Endothelial cell of umbilical vein (primary cell): Measurements from ENCODE around the gene LYZL4. TPM values are rescaled to one million over a fixed set of nuclear protein-coding genes. Genes with fewer than 3 reads are reported as not detected.

ENCODE experiments used
- BruUV-seq: library from RNA; stranded (reverse); fragments of 400-500 nt; replicated peaks from 2 replicates; lab custom pipeline; 2021; lab: Mats Ljungman, UMichigan
- CTCF ChIA-PET: fragments of 300-600, 350-600 bp; sonication (Branson Sonifier 250); formaldehyde crosslinking; loops from one replicate; lab custom pipeline; 2021; ENCODE audit warnings: antibody characterized with exemption, inconsistent platforms; lab: Charles Lee
- POLR2A ChIA-PET: fragments of 300-600, 350-600 bp; sonication (Branson Sonifier 250); formaldehyde crosslinking; loops from one replicate; lab custom pipeline; 2021; ENCODE audit warnings: antibody characterized with exemption, inconsistent platforms; lab: Charles Lee
- DNase-seq: peaks from one replicate; pipeline ENCODE4 v3.0.0-alpha.2; 2011; ENCODE audit warnings: low read depth, low spot score
- FAIRE-seq: peaks from 2 replicates; lab custom pipeline; 2011; peaks lifted over from hg19 to GRCh38; lab: Jason Lieb, UNC
- H2AFZ ChIP-seq: 2 replicates; pipeline ENCODE4 v1.6.0; 2012; ENCODE audit warnings: low read depth, low read length, control low read depth, inconsistent platforms
- H3K27ac ChIP-seq: 2 replicates; pipeline ENCODE4 v1.5.1; 2011; ENCODE audit warnings: low read depth, mild to moderate bottlenecking, control low read depth, low read length, moderate library complexity; ENCODE audit not compliant: insufficient read depth
- H3K27me3 ChIP-seq, 2 experiments: 2 replicates each; pipeline versions ENCODE4 v1.6.0 to v1.6.1; 2011; ENCODE audit warnings: low read length in 2 of 2, mixed read lengths in 1 of 2; ENCODE audit not compliant: control insufficient read depth in 2 of 2, insufficient read depth in 2 of 2
- H3K36me3 ChIP-seq, 2 experiments: 2 replicates in 1 of 2; 3 replicates in 1 of 2; pipeline ENCODE4 v1.5.1; 2011; ENCODE audit warnings: low read length in 2 of 2, mild to moderate bottlenecking in 1 of 2, moderate library complexity in 1 of 2; ENCODE audit not compliant: control insufficient read depth in 2 of 2, insufficient read depth in 2 of 2; ENCODE audit errors: extremely low read depth in 1 of 2
- H3K4me1 ChIP-seq: 3 replicates; pipeline ENCODE4 v1.5.1; 2011; ENCODE audit warnings: mild to moderate bottlenecking, low read length; ENCODE audit not compliant: control insufficient read depth, insufficient read depth; ENCODE audit errors: extremely low read depth
- H3K4me2 ChIP-seq: 2 replicates; pipeline ENCODE4 v1.6.1; 2011; ENCODE audit warnings: low read length, control low read depth, mixed read lengths; ENCODE audit not compliant: insufficient read depth
- H3K4me3 ChIP-seq, 3 experiments: fragments of 200-600 bp in 1 of 3; sonication (generic), shearing (Covaris generic) in 1 of 3; replicated peaks in 1 of 3; 2 replicates each; pipeline ENCODE4 v1.5.1; 2011 to 2016; ENCODE audit warnings: control low read depth in 3 of 3, low read length in 3 of 3, mild to moderate bottlenecking in 2 of 3, inconsistent platforms in 1 of 3, low read depth in 1 of 3, moderate library complexity in 1 of 3; ENCODE audit not compliant: insufficient read depth in 1 of 3
- H3K79me2 ChIP-seq: 2 replicates; pipeline ENCODE4 v1.6.0; 2012; ENCODE audit warnings: low read length, inconsistent platforms; ENCODE audit not compliant: control insufficient read depth, insufficient read depth
- H3K9ac ChIP-seq: replicated peaks from 2 replicates; pipeline ENCODE3; 2011; ENCODE audit warnings: low read length, control low read depth; ENCODE audit not compliant: insufficient read depth; ENCODE audit errors: extremely low read depth
- H3K9me1 ChIP-seq: replicated peaks from 3 replicates; pipeline ENCODE4 v1.6.0; 2011; ENCODE audit warnings: mild to moderate bottlenecking, low read length; ENCODE audit not compliant: control insufficient read depth, insufficient read depth; ENCODE audit errors: extremely low read depth
- H3K9me3 ChIP-seq: replicated peaks from 2 replicates; pipeline ENCODE4 v1.5.1; 2012; ENCODE audit warnings: low read length, inconsistent platforms; ENCODE audit not compliant: control insufficient read depth, insufficient read depth
- H4K20me1 ChIP-seq: replicated peaks from 2 replicates; pipeline ENCODE3; 2011; ENCODE audit warnings: mild to moderate bottlenecking, low read length; ENCODE audit not compliant: control insufficient read depth, insufficient read depth; ENCODE audit errors: extremely low read depth
- CTCF ChIP-seq, 2 donors: IDR thresholded peaks; 1 replicate in 1 of 2; 2 replicates in 1 of 2; pipeline ENCODE4 v1.5.1; 2011; ENCODE audit warnings: low read length in 2 of 2, mild to moderate bottlenecking in 2 of 2, moderate library complexity in 2 of 2, control low read depth in 1 of 2, inconsistent platforms in 1 of 2, low read depth in 1 of 2; ENCODE audit not compliant: insufficient read depth in 1 of 2; ENCODE audit errors: extremely low read depth in 1 of 2
- EZH2 ChIP-seq: IDR thresholded peaks from 2 replicates; pipeline ENCODE4 v1.6.1; 2012; ENCODE audit warnings: borderline replicate concordance, low read depth, mild to moderate bottlenecking, moderate library complexity, low read length, inconsistent platforms; ENCODE audit not compliant: severe bottlenecking
- FOS ChIP-seq: IDR thresholded peaks from 2 replicates; pipeline ENCODE4 v1.6.1; 2011; ENCODE audit warnings: mild to moderate bottlenecking, low read length, moderate library complexity, borderline replicate concordance; ENCODE audit not compliant: insufficient read depth
- GATA2 ChIP-seq: IDR thresholded peaks from 2 replicates; pipeline ENCODE4 v1.7.0; 2011; ENCODE audit warnings: low read depth, mild to moderate bottlenecking, moderate library complexity, mixed read lengths, low read length; ENCODE audit not compliant: insufficient read length, insufficient read depth
- JUN ChIP-seq: IDR thresholded peaks from 2 replicates; pipeline ENCODE4 v1.6.1; 2011; ENCODE audit warnings: borderline replicate concordance, low read depth; ENCODE audit not compliant: insufficient read length, insufficient read depth
- MYC ChIP-seq: IDR thresholded peaks from one replicate; pipeline ENCODE4 v1.6.1; 2011; ENCODE audit warnings: mild to moderate bottlenecking, low read depth, low read length
- POLR2A ChIP-seq: IDR thresholded peaks from 2 replicates; pipeline ENCODE4 v1.6.1; 2012; ENCODE audit warnings: low read depth, mild to moderate bottlenecking, control low read depth, low read length
- POLR2AphosphoS5 ChIP-seq: IDR thresholded peaks from 2 replicates; pipeline ENCODE4 v1.6.1; 2012; ENCODE audit warnings: low read depth, mild to moderate bottlenecking, control low read depth, low read length, moderate library complexity; ENCODE audit not compliant: insufficient read depth
- dilution Hi-C: fragments of 300-500 bp; cut with MboI; formaldehyde crosslinking; loops from one replicate; pipeline ENCODE4 v1.15.0; 2019; ENCODE audit warnings: low sequenced_read_pairs; ENCODE audit not compliant: extremely low pct_ligation_motif_present
- intact Hi-C: fragments of 100-400 bp; cut with micrococcal nuclease; formaldehyde crosslinking; loops from one replicate; pipeline ENCODE4 v1.10.0; 2022
- polyA plus RNA-seq, 4 experiments: library from polyadenylated mRNA; depleted of rRNA in 3 of 4; stranded (reverse) in 3 of 4; unstranded in 1 of 4; fragments of >200 nt; gene quantifications; 2 replicates each; pipeline versions ENCODE4 v1.2.1 to v1.2.3, GENCODE V29; 2011 to 2012; ENCODE audit warnings: missing spikeins in 1 of 4
- total RNA-seq: library from RNA; stranded (reverse); gene quantifications from 2 replicates; pipeline ENCODE4 v1.2.3, GENCODE V29; 2021
- TF ChIP-seq, protein P1 (sequence below): IDR thresholded peaks from 2 replicates; pipeline ENCODE4 v1.6.1; 2011; ENCODE audit not compliant: insufficient read depth, insufficient read length

The LYZL4 gene
- total and polyA plus RNA-seq, 2 donors (not counting 3 experiments of a cell fraction or from before 2014, with no cell fraction given): 0.41 TPM; not detected in 1

DNA sequence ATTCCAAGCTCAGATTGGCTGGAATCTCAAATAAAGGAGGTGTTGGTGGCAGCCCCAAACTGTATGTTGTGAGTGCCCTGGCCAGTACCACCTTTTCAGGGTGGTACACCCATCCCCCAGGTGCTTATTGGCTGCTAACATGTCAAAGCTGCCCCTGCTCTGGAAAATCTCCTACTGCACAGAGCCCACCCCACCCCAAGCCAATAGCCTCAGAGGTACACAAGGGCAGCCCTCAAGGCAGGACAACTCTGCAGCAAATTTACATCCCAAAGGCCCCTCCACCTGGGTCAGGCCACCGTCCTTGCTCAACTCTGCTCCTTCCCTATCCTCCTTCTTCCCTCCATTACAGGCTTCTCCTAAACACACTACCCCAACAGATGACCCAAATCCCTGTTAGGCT, 37.1 kb upstream of the LYZL4 start:
- Histone ChIP-seq H3K4me1 (peaks cover 12% of the 10 kb centered on the region), H3K4me3 (no peak overlapping the region), H3K9ac (no peak overlapping the region), H3K27ac (no peak overlapping the region), H4K20me1 (no peaks in the 10 kb centered on the region), H3K9me3 (no peaks in the 10 kb centered on the region), H3K36me3 (no peaks in the 10 kb centered on the region), H3K4me2 (no peak overlapping the region), H3K79me2 (no peaks in the 10 kb centered on the region), H3K9me1 (no peaks in the 10 kb centered on the region), H3K27me3 (no peaks in the 10 kb centered on the region), H2AFZ (no peak overlapping the region)
- DNase-seq (no peak), FAIRE-seq (no peak)
- BruUV-seq: no TSS peak
- dilution Hi-C loops: no loop called here
- intact Hi-C loops: no loop called here
- ChIA-PET CTCF (interaction anchor here (2.7 to 3.4 kb wide), 2 partner anchors 200 to 218 kb away, joined by 16 to 17 read pairs; no protein-coding TSS in a partner anchor), POLR2A (no interaction called here)
- TF ChIP-seq POLR2AphosphoS5 (no peak), POLR2A (no peak), EZH2 (no peak), JUN (no peak), GATA2 (no peak), MYC (no peak), CTCF (IDR thresholded peaks at IDR 0.05; ENCODE audit: extremely low read depth in 1 of 2, insufficient read depth in 1 of 2, low read depth in 1 of 2, low read length in 2 of 2) (no peak), FOS (no peak)
- TF ChIP-seq, protein P1, sequence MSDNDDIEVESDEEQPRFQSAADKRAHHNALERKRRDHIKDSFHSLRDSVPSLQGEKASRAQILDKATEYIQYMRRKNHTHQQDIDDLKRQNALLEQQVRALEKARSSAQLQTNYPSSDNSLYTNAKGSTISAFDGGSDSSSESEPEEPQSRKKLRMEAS: no peak
